IMR-90 (cell line): ENCODE data around the gene TNS3. TPM values are rescaled to one million over a fixed set of nuclear protein-coding genes. Genes with fewer than 3 reads are reported as not detected.

Experiments
- ATAC-seq: fragments of 200-7000 bp; cut with Tn5 transposase; 2 replicates; pipeline ENCODE4 v1.9.1; 2020; ENCODE audit warnings: low read depth, mild to moderate bottlenecking, moderate library complexity
- BruUV-seq: library from RNA; stranded (reverse); fragments of 400-500 nt; replicated peaks from 2 replicates; lab custom pipeline; 2021; lab: Mats Ljungman, UMichigan
- CTCF ChIA-PET: fragments of 300-600 bp; formaldehyde crosslinking; extraction: SDS; loops from one replicate; lab custom pipeline; 2021; ENCODE audit warnings: antibody characterized with exemption; lab: Yijun Ruan, JAX
- POLR2A ChIA-PET: fragments of 300-600 bp; sonication (Branson Sonifier 250); formaldehyde crosslinking; loops from one replicate; lab custom pipeline; 2022; ENCODE audit warnings: antibody characterized with exemption; ENCODE audit not compliant: unreplicated experiment; lab: Charles Lee
- DNase-seq: peaks from one replicate; pipeline ENCODE4 v3.0.0; 2013
- H2AFZ ChIP-seq: replicated peaks from 2 replicates; pipeline ENCODE3; 2013; ENCODE audit warnings: low read length, mild to moderate bottlenecking; ENCODE audit not compliant: poor library complexity
- H2AK5ac ChIP-seq: 2 replicates; pipeline ENCODE4 v1.6.1; 2013; ENCODE audit warnings: low read depth, low read length, inconsistent platforms
- H2AK9ac ChIP-seq: replicated peaks from 2 replicates; pipeline ENCODE3; 2013; ENCODE audit warnings: mild to moderate bottlenecking, low read depth, low read length, moderate library complexity; ENCODE audit not compliant: poor library complexity
- H2BK120ac ChIP-seq: 2 replicates; pipeline ENCODE4 v1.6.1; 2013; ENCODE audit warnings: low read depth, low read length, inconsistent platforms
- H2BK15ac ChIP-seq: 3 replicates; pipeline ENCODE4 v1.6.1; 2013; ENCODE audit warnings: low read depth, low read length, inconsistent platforms
- H2BK20ac ChIP-seq: 2 replicates; pipeline ENCODE4 v1.6.1; 2013; ENCODE audit warnings: low read depth, mild to moderate bottlenecking, inconsistent platforms, low read length, moderate library complexity
- H2BK5ac ChIP-seq: 2 replicates; pipeline ENCODE4 v1.6.1; 2013; ENCODE audit warnings: mild to moderate bottlenecking, low read depth, low read length, inconsistent platforms; ENCODE audit not compliant: poor library complexity, severe bottlenecking
- H3K14ac ChIP-seq: replicated peaks from 2 replicates; pipeline ENCODE4 v1.6.1; 2013; ENCODE audit warnings: low read depth, low read length, inconsistent platforms
- H3K18ac ChIP-seq: 2 replicates; pipeline ENCODE4 v1.6.1; 2013; ENCODE audit warnings: low read depth, low read length, control low read depth
- H3K23ac ChIP-seq: 2 replicates; pipeline ENCODE4 v1.6.1; 2013; ENCODE audit warnings: low read depth, low read length, inconsistent platforms
- H3K27ac ChIP-seq: 2 replicates; pipeline ENCODE4 v1.5.1; 2013; ENCODE audit warnings: mild to moderate bottlenecking, control low read depth, low read length; ENCODE audit not compliant: insufficient read depth
- H3K27me3 ChIP-seq: 2 replicates; pipeline ENCODE4 v1.6.1; 2013; ENCODE audit warnings: low read length; ENCODE audit not compliant: control insufficient read depth, insufficient read depth
- H3K36me3 ChIP-seq: 2 replicates; pipeline ENCODE4 v1.6.1; 2013; ENCODE audit warnings: low read length, mixed read lengths; ENCODE audit not compliant: control insufficient read depth, insufficient read depth
- H3K4ac ChIP-seq: 2 replicates; pipeline ENCODE4 v1.6.1; 2013; ENCODE audit warnings: low read depth, low read length, inconsistent platforms
- H3K4me1 ChIP-seq: 2 replicates; pipeline ENCODE4 v1.6.1; 2013; ENCODE audit warnings: low read length, mixed read lengths; ENCODE audit not compliant: control insufficient read depth, insufficient read depth
- H3K4me2 ChIP-seq: 2 replicates; pipeline ENCODE4 v1.6.1; 2013; ENCODE audit warnings: low read depth, mild to moderate bottlenecking, control low read depth, low read length, moderate library complexity
- H3K4me3 ChIP-seq: 2 replicates; pipeline ENCODE4 v1.5.1; 2013; ENCODE audit warnings: low read depth, mild to moderate bottlenecking, control low read depth, low read length, moderate library complexity; ENCODE audit not compliant: insufficient read depth
- H3K56ac ChIP-seq: 2 replicates; pipeline ENCODE4 v1.6.1; 2013; ENCODE audit warnings: low read length, inconsistent platforms; ENCODE audit not compliant: insufficient read depth; ENCODE audit errors: extremely low read depth
- H3K79me1 ChIP-seq, 2 experiments: 2 replicates each; pipeline ENCODE4 v1.6.1; 2013; ENCODE audit warnings: low read length in 2 of 2, inconsistent platforms in 1 of 2, low read depth in 1 of 2
- H3K9ac ChIP-seq: 2 replicates; pipeline ENCODE4 v1.6.1; 2013; ENCODE audit warnings: low read depth, low read length, control low read depth
- H3K9me1 ChIP-seq: 2 replicates; pipeline ENCODE4 v1.6.1; 2013; ENCODE audit warnings: low read length, inconsistent platforms; ENCODE audit not compliant: insufficient read depth
- H3K9me3 ChIP-seq: 2 replicates; pipeline ENCODE4 v1.6.1; 2013; ENCODE audit warnings: low read length; ENCODE audit not compliant: control insufficient read depth, insufficient read depth
- H4K20me1 ChIP-seq: 2 replicates; pipeline ENCODE4 v1.6.1; 2013; ENCODE audit warnings: low read length, inconsistent platforms; ENCODE audit not compliant: insufficient read depth
- H4K5ac ChIP-seq: 2 replicates; pipeline ENCODE4 v1.6.1; 2013; ENCODE audit warnings: mild to moderate bottlenecking, low read depth, low read length, control low read depth
- H4K8ac ChIP-seq, 2 experiments: 2 replicates each; pipeline ENCODE4 v1.6.1; 2013; ENCODE audit warnings: low read depth in 2 of 2, low read length in 2 of 2, control low read depth in 1 of 2, inconsistent platforms in 1 of 2
- H4K91ac ChIP-seq: 2 replicates; pipeline ENCODE4 v1.6.1; 2013; ENCODE audit warnings: low read depth, low read length, inconsistent platforms; ENCODE audit not compliant: insufficient read depth
- CHD1 ChIP-seq: IDR thresholded peaks from 2 replicates; pipeline ENCODE4 v1.6.1; 2012; ENCODE audit warnings: low read depth, low read length, improper control_type of control experiment
- CTCF ChIP-seq: conservative IDR thresholded peaks from 2 replicates; pipeline ENCODE4 v1.5.1; 2012; ENCODE audit warnings: mild to moderate bottlenecking, low read depth, low read length, improper control_type of control experiment
- ELK1 ChIP-seq: fragments of 150-350 bp; IDR thresholded peaks from 2 replicates; pipeline ENCODE4 v1.6.1; 2016; ENCODE audit warnings: low read depth, mild to moderate bottlenecking, low read length, moderate library complexity, borderline replicate concordance
- MAFK ChIP-seq: IDR thresholded peaks from 2 replicates; pipeline ENCODE4 v1.6.1; 2012; ENCODE audit warnings: low read depth, low read length, improper control_type of control experiment
- MAZ ChIP-seq: IDR thresholded peaks from 2 replicates; pipeline ENCODE4 v1.6.1; 2012; ENCODE audit warnings: low read depth, mild to moderate bottlenecking, low read length, improper control_type of control experiment, moderate library complexity, borderline replicate concordance
- MXI1 ChIP-seq: IDR thresholded peaks from 2 replicates; pipeline ENCODE4 v1.6.1; 2012; ENCODE audit warnings: low read depth, mild to moderate bottlenecking, low read length, moderate library complexity, borderline replicate concordance
- NFE2L2 ChIP-seq: fragments of 150-350 bp; IDR thresholded peaks from 2 replicates; pipeline ENCODE4 v1.6.1; 2016; ENCODE audit warnings: low read depth, mild to moderate bottlenecking, low read length
- POLR2A ChIP-seq: IDR thresholded peaks from 2 replicates; pipeline ENCODE4 v1.6.1; 2012; ENCODE audit warnings: mild to moderate bottlenecking, low read depth, low read length
- RAD21 ChIP-seq: IDR thresholded peaks from 2 replicates; pipeline ENCODE4 v1.6.1; 2012; ENCODE audit warnings: low read length, improper control_type of control experiment
- SMC3 ChIP-seq: fragments of 150-350 bp; IDR thresholded peaks from 2 replicates; pipeline ENCODE4 v1.6.1; 2016; ENCODE audit warnings: low read depth, mild to moderate bottlenecking, antibody characterized with exemption, low read length, moderate library complexity
- USF2 ChIP-seq: fragments of 150-350 bp; IDR thresholded peaks from 2 replicates; pipeline ENCODE4 v1.6.1; 2017; ENCODE audit warnings: mild to moderate bottlenecking, antibody characterized with exemption, low read length, low read depth
- WGBS, 2 experiments: methylation state at CpG; one replicate each; pipeline versions ENCODE4 v1.1.5 to v1.1.7; 2013; ENCODE audit warnings: missing lambda C conversion rate in 2 of 2; ENCODE audit not compliant: insufficient read length in 1 of 2; ENCODE audit errors: extremely low coverage in 2 of 2; 5-methylcytosine and 5-hydroxymethylcytosine counted together
- dilution Hi-C: fragments of 300-500 bp; cut with HindIII; formaldehyde crosslinking; loops from one replicate; pipeline ENCODE4 v1.14.3; 2018; ENCODE audit warnings: low sequenced_read_pairs; ENCODE audit not compliant: unreplicated experiment
- in situ Hi-C: fragments of 300-500 bp; cut with MboI; formaldehyde crosslinking; loops from 3 replicates; pipeline ENCODE4 v1.14.3; 2019; ENCODE audit warnings: low sequenced_read_pairs, inconsistent platforms, mixed read lengths
- intact Hi-C: fragments of 100-400 bp; cut with micrococcal nuclease; formaldehyde crosslinking; loops from 2 replicates; pipeline ENCODE4 v1.10.0; 2022
- polyA plus RNA-seq, 3 experiments: library from polyadenylated mRNA; depleted of rRNA; stranded (reverse); fragments of >200 nt; gene quantifications; 2 replicates each; pipeline ENCODE4 v1.2.3, GENCODE V29; 2012; ENCODE audit warnings: low replicate concordance in 1 of 3
- total RNA-seq: library from RNA; depleted of rRNA; stranded (reverse); fragments of >200 nt; gene quantifications from 2 replicates; pipeline ENCODE4 v1.2.3, GENCODE V29; 2012

Gene TNS3
- total and polyA plus RNA-seq, 2 of the 4 experiments (the other 2 are of a cell fraction) = 64.3 to 79.2 TPM

- dilution Hi-C loops = no loop called here
- no TSS peak for BruUV-seq
Observed at GRCh38 chr7:47390914-47391313, 191.0 kb downstream of the TNS3 start.

More at GRCh38 chr7:47390914-47391313, 191.0 kb downstream of the TNS3 start:
- H2BK20ac ChIP-seq = no peak overlapping the region
- no peak overlapping the region for H3K4ac ChIP-seq
- H3K79me1 ChIP-seq = peaks cover 4 to 82% of the 10 kb centered on the region in 2 experiments
- H2BK120ac ChIP-seq = no peak overlapping the region
- POLR2A ChIA-PET = no interaction called here
- no peak overlapping the region for H3K56ac ChIP-seq
- no peak overlapping the region for H2BK15ac ChIP-seq
- H2BK5ac ChIP-seq = no peak overlapping the region
- DNase-seq (no peak), ATAC-seq (no peak)
- H3K4me1 ChIP-seq = peaks cover 6% of the 10 kb centered on the region; the same call in 1 of the 2 replicates
- H4K5ac ChIP-seq = no peak overlapping the region
- no peak overlapping the region for H3K27ac ChIP-seq
- TF ChIP-seq SMC3 (no peak), POLR2A (no peak), USF2 (no peak), CHD1 (no peak), MAFK (no peak), ELK1 (no peak), CTCF (no peak), NFE2L2 (no peak), RAD21 (no peak), MXI1 (no peak), MAZ (no peak)
- in situ Hi-C loops = no loop called here
- H3K4me2 ChIP-seq = no peak overlapping the region
- H3K23ac ChIP-seq = no peak overlapping the region
- CTCF ChIA-PET = no interaction called here
- no peak overlapping the region for H4K8ac ChIP-seq
- WGBS, 2 experiments = 97% methylated on average over 5 of the region's 8 CpGs; no CpG with 5 or more reads in 1 of the 2 experiments
- H4K20me1 ChIP-seq = peaks cover 24% of the 10 kb centered on the region
- intact Hi-C loops = loop anchor here (5.0 kb wide), 1 partner anchor 124 kb away; no protein-coding TSS in a partner anchor
- H4K91ac ChIP-seq = no peak overlapping the region
- H2AK5ac ChIP-seq = no peak overlapping the region
- no peak overlapping the region for H3K4me3 ChIP-seq
- H2AFZ ChIP-seq = no peak overlapping the region
- peaks cover 62% of the 10 kb centered on the region for H3K36me3 ChIP-seq
- no peak overlapping the region for H2AK9ac ChIP-seq
- H3K9ac ChIP-seq = no peak overlapping the region
- H3K9me1 ChIP-seq = peaks cover 13% of the 10 kb centered on the region; the same call in 1 of the 2 replicates
- H3K9me3 ChIP-seq = no peaks in the 10 kb centered on the region
- H3K18ac ChIP-seq = no peak overlapping the region
- no peak overlapping the region for H3K14ac ChIP-seq
- no peaks in the 10 kb centered on the region for H3K27me3 ChIP-seq
